NCI-H1092 (cell line): ENCODE measurements around the gene PYGL.
"Not testable (repeated sequence)": the region's sequence is repeated elsewhere in the genome, so short reads cannot be mapped to it uniquely, and the experiment has no call there.

ENCODE experiments used
- DNase-seq: peaks from one replicate; lab custom pipeline; 2025; lab: John Stamatoyannopoulos, UW

Gene PYGL

DNA sequence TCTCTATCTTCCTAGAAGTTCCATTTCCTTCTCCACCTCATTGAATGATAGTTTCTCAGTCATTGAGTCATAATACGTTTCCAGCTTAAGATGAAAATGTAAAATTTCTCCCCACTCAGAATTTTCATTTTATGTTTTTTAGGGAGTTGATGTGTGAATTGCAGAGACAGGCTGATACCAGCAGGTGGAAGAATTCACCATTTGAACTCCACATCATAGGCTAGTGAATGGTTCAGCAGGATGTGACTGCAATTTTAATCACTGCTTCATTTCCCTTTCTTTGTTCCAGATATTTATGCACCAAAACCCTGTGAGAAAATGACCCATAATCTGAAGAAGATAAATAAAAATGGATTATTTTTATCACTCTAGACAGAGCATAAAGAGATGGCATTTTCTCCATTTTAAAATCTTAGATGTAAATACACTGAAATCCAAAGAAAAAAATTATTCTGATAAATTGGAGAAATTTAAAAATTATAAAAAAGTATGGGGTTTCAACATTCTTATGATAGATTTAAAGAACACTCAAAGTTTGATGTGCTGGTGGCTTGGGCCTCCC, 10.6 kb upstream of the PYGL start:
- no peak for DNase-seq

DNA sequence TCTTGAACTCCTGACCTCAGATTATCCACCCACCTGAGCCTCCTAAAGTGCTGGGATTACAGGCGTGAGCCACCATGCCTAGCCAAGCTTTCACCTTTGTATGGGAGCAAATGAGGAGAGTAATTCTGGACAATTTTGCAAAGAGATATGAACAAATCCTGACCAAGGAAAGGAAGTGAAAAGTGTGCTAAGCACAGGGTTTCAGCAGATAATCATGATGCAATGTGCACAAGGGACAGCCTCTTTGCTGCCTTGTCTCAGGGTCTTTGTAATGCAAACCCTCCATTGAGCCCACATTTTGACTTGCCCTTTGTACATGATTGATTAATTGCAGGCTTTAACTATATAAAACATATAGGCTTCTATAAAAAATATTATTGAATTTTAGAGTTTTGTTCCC, 9.2 kb upstream of the PYGL start:
- no peak for DNase-seq

DNA sequence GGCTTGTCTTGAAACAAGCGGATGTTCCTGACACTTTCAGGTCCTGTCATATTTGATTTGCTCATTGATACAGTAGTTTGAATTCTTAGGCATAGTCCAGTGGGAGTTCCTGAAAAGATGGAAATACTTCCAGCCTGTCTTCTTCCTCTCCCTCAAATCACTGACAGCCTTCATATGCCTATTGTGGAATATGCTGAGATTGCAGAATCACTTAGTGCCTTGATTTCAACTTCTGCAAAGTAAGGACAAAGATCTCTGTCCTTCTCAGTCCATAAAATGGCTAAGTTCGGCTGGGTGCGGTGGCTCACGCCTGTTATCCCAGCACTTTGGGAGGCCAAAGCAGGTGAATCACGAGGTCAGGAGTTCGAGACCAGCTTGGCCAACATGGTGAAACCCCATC, 6.7 kb upstream of the PYGL start:
- DNase-seq: no peak

DNA sequence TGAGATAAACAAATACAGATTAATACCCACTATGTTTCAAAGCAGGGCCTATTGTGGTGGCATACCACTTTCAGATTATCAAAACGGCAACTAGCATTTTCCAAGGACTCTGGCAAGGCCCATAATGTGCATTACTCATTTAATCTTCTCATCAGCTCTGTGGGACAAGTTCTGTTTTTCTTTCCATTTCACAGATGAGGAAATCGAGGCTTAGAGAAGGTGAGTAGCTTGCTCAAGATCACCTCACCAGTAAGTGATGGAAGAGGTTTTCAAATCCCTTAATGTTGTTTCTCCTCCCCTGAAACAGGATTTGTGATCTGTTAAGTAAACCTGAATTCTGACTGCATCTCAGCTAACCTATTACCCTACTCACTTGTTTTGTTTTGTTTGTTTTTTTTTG, 3.9 kb upstream of the PYGL start:
- no peak for DNase-seq

DNA sequence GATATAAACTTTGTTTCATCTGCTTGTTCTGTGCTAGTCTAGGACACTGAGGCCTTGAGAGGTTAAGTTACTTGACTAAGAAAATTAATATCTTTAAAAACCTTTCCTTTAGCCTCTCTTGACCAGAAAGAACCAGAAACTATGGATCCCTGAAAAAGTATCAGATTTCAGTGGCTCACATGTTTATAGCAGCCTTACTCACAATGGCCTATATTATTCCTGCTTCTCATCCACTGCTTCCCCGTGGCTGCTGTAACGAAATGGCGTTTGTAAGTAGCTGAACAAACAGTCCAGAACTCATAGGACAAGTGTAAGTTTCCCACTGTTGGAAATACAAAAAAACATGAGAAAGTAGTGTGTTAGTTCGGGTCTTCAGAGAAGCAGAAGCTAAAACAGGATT, 3.2 kb upstream of the PYGL start:
- no peak for DNase-seq

DNA sequence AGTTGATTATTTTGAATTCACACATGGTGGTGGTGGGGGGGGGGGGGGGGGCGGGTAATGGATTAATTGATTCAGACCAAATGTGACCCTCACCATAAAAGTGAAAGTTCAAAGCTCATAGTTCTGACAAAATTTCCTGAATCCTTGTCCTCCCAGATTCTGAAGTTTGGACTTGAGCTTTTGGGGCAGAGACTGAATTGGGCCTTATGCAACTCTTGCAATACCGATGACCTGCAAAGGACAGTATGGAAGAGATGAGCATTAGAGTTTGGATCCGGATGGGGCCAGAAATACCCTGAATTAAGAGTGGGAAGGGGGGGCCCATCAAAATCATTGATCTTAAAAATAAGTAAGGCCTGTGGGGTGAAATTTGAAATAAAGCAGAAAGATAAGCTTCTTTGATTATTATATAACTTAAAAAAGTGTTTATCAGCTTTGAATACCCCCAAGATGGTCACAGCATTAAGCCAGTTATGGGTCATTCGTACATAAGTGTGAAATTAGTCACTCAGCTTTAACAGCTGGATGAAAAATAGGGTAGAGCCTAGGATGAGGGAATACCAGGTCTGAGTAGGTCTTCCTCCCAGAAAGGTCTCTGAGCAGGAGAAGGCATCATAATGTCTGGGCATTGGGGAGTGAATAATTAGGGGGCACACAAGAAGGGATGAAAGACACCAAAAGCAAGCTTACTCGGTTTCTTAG, 2.1 kb upstream of the PYGL start:
- DNase-seq: no peak

DNA sequence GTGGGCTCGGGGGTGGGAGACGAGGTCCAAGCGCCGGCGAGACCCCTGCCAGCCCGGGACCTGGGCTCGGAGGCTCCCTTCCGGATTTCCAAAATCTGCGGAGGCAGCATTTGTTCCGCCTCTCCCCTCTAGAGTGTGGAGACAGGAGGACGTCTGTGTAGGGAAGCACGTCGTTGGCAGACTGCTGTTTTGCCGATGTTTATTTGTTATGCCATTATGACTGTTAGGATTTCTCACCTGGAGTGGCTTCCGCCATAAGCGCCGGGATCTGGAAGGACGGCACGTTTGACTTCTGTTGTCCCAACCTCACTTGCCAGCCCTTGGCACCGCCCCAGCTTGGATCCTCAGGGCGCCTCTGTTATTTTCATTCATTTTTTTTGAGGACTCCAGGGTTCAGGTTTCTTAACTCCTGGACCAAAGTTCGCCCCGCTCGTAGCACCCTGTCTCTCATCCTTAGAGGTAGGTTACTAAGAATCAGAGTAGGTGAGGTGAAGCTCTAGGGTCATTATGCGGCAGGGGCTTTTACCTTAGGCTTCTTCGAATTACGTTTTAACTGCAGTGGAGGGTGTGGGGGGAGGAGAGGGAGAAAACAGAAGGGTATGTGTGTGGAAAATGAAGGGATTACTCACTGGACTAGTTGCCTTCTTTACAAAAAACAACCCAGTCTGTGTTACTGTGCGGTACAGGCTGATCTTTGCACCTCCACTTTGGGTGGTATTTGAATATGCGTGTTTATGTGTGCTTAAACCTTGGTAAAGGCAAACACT, 547 bp upstream of the PYGL start:
- DNase-seq: no peak

DNA sequence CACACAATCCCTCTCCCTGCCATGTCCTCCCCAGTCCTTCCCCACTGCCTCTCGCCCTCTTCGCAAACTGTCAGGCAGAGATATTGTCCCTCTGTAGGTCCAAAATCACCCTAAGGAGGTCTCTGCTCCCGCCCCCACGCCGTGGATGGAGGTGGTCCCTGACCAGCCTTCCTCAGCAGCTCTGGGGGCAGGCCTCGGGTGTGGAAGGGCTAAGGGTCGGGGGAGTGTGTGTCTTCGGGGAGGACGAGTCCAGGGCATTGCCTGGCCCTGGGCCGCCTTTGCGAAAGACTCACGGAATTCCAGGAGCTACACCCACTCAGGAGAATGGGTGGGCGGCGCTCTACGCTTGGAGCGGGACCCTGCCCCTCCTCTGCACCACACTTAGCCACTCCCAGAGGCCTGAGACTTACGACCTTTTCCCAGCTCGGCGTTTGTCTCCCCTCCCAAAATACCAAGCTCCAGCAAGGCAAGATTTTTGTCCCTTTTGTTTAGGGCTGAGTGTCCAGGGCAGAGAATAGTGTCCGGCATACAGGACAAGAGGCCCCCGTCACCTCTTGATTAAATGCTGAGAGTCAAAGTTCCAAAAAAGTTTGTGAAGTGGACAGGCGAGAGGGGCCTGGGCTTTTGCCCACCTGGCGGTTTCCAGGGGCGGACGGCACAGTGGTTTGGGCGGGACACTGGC, 881 bp downstream of the PYGL start:
- no peak for DNase-seq

DNA sequence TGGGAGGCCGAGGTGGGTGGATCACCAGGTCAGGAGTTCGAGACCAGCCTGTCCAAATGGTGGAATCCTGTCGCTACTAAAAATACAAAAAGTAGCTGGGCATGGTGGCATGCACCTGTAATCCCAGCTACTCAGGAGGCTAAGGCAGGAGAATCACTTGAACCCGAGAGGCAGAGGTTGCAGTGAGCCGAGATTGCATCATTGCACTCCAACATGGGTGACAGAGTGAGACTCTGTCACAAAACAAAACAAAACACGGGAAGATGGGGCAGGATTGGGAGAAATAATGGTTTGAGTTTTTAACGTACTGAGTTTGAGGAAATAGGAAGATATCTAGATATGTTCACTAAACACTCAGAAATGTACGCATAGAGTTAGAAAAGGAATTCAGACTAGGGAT, 2.6 kb downstream of the PYGL start:
- DNase-seq: not testable (repeated sequence)

DNA sequence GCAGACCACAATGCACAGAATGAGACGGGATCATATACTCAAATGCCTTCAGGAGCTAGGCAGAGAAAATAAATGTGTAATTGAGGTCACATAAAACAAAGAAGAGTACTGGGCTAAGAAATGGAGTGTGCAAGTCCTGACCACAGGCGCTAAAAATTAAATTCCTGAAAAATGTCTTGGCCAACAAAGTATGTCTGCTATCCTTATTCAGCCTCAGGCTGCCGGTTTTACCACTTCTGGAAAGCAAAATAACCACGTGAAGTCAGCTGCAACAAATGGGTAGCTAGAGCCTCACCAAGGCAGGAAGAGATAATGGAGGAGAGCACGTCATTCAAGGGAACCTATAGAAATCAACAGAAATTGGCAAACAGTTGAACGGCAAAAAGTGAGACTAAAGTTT, 3.1 kb downstream of the PYGL start:
- no peak for DNase-seq

DNA sequence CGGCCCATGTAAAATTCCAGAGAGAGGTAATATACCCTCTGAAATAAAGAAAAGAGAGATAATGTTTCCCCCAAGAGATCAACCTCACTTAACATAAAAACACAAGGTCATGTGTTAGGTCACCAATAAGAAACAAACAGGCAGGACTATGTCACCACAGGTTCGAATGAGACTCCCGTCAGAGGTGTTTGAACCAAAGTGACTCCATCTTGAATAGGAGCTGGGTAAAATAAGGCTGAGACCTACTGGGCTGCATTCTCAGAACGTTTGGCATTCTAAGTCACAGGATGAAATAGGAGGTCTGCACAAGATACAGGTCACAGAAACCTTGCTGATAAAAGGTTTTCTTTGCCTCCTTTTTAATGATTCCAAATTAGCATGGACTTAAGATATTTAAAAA, 6.5 kb downstream of the PYGL start:
- DNase-seq: no peak

DNA sequence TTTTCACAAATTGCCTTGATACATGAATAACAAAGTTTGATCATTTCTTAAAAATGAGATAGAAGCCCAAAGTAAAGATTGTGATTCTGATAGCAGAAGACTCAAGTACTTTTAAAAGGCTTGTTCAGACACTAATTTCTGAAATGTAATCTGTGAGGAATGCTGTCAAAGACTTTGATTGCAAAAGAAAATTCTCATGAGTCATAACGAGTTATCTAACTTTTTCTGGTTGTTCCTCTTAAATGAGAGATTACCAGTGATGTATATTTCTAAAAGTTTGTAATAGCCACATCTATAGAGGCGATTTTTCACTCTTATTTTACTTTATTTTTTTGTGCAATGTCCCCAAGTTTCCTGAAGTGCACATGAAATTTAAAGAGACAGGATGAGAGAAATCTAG, 7.0 kb downstream of the PYGL start:
- no peak for DNase-seq

DNA sequence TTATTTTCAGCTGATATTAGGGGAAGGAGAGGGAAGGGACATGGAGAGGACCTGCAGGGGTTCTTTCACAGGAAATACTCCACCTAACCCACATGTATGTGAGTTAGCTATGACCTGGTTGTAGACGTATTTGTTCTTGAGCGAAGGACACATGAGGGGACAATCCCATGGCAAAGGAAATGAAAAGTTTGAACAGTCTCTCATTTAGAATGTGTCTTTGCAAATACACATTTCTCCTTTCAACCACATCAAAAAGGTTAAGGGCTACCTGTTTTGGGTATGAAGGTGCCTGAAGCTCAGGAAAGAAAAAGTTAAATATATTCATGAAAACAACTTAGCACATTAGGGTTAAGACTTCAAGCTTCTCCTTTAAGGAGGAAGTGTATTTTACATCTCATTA, 7.4 kb downstream of the PYGL start:
- no peak for DNase-seq

DNA sequence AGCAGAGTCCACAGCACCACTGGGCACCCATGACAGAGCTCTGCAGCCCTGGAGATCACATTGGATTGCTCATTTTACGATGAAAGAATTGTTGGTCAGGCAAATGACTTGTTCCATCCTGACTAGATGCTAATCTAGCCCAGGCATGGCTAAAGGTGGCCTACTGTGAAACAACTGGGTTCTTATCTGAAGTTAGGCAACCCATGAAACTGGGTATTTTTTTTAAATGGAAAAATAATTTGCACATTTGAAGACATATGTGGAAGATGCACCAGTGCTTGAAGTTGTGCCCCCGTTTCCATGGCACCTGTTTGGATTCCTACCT, 8.3 kb downstream of the PYGL start:
- no peak for DNase-seq

DNA sequence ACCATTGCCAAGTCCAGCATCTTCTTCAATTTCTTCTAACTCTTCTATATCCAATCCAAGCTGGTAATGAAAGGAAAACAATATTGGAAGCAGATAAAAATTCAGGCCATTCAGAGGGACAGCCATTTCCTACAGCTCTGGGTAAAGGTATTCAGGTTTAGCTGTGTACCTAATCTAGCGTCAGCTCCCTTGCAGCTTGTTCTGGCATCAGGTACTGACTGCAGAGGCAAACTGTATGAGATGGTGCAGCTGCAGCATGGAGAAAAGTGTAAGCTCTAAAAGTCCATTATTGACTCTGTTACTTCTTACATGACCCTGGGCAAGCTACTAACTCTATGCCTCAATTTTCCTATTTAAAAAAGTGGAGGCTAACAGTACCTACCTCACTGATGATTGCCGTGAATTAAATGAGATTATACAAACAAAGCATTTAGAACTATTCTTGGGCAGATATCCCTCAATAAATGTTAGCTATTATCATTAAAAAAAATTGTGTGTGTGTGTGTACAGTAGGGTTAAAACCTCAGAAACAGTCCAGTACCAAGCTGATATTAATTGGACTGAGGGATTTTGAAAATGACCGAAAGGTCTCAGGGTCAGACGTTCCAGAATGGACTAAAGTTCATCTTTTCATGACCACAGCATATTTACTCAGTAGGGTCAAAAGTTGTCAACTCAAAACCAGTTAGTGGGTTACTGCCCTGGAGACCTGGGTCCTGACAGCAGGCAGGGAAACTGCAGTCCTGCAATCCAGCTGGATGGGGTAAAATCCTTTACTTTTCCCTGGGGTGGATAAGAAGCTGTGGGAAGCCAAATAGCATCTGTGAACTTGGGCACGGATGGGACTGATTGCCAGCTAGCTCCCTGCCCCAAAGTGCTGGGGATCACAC, 8.9 kb downstream of the PYGL start:
- no peak for DNase-seq

DNA sequence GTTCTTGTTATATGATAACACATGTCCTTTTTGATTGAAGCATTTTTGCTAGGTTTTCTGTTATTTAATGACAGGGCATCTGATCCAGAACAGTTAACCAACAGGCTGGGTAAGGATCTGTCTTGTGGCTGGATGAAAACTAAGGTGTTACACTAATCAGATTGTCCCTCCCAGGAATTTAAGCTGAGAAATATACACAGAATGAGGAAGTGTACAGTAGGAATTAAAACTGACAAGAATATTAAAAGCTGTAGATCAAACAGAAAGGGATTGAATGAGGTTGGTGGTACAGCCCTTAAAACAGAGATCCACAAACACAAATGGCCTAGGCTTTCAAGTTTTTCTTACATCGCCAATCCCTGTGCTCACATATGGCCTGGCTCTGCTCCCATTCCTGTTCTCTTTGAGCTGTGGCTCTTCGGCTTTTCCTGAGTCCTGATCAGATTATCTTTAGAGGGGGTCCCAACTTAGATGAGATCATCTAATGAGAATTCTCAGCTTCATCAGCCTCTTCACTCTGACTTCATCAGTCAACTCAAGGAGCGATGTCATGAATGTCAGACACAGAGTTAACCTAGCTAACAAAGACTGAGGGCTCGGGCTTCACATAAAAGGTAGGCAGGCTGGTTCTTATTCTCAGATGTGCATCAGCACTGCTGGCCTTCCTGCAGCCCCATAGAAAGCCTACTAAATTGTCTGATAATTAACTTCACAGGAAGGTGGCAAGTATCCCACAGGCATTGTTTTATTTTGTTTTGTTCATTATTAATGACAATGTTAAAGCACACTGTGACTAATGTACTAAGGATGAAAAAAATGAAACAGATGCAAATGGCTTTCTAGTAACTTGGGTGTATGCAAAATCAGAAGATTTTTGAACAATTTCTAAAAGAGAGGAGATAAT, 11.4 kb downstream of the PYGL start:
- no peak for DNase-seq

DNA sequence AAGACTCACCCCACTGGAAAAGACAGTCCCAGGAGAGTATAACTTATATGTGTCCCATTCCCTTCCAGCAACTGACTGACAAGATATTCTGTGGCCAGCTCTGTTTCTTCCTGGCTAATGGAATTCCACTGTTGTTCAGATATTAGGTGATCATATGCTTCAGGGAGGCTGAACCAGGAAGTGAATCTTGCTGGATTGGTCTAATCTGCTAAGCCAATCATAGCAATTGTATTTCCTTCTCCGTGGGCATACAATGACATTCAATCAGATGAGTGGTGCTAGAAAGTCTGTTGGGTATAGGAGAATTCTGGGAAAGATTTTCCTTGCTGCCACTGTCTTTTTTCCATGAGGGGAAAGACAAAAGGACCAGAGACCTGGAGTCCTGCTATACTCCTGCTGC, 12.1 kb downstream of the PYGL start:
- no peak for DNase-seq

DNA sequence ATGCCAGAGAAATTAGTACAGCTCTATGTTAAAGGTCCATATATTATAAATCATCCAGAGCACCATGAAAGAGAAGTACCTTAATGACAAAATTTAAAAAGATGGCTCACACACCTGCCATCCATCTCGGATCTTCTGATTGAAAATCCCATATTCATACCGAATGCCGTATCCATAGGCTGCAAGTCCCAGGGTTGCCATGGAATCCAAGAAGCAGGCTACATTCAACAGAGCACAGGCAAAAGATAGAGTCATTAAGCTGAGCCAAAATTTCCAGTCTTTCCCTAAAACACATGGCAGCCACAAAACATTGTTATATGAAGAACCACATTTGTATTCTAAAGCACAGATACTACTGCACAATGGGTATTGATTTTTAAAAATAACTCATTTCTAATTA, 12.7 kb downstream of the PYGL start:
- no peak for DNase-seq

DNA sequence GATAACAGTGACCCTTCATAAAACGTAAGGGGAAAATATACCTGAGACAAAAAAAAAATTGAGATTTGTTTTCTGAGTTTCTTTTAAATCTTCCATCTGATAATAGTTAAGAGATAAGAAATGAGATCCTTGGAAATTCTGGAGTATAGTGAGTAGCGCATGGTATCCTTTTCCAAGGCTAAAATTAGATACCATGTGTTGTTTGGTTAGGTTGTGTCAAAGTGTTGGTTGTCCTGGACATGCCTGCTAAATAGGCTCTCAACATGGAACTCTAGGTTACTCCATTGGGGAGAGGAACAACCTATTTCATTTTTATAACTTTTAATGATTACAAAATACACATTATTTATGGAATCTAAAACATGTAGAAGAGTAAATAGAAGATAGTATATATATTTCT, 14.8 kb downstream of the PYGL start:
- no peak for DNase-seq

DNA sequence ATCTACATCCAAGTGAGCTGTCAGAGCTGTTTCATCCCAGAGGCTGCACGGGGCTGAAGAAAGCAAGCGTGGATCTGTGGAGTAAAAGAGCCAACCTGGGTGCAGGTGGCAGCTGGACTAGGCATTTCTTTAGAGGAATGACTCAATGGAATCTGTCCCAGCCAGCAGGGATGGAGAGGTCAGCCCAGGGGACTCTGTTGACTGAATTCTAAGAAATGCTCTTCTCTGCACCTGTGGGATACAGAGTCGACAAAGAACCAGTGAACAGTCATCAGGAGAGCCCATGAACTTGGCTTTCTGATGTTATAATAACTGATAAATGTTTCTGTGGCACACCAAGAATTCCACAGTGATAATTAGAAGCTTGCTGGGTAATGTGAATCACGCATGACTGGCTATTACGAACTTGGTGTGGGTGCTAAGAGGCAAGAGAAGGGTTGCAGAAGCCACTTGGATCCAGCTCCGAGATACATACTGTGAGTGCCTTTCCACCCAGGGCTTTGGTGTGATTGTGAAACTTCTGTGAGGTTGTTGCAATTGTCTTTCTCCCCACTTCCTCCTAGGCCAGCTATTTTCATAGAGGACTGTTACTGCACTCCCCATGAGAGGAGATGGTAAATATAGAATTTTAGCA, 16.2 kb downstream of the PYGL start:
- DNase-seq: no peak
